Endothelial cell of umbilical vein (primary cell): Measurements from ENCODE around the gene GRAMD4.
A peak's percentile ranks its signal among the peaks of the same experiment; 100 is the strongest.

Experiments used
- EZH2 ChIP-seq: IDR thresholded peaks from 2 replicates; pipeline ENCODE4 v1.6.1; 2012; ENCODE audit warnings: borderline replicate concordance, low read depth, mild to moderate bottlenecking, moderate library complexity, low read length, inconsistent platforms; ENCODE audit not compliant: severe bottlenecking
- FOS ChIP-seq: IDR thresholded peaks from 2 replicates; pipeline ENCODE4 v1.6.1; 2011; ENCODE audit warnings: mild to moderate bottlenecking, low read length, moderate library complexity, borderline replicate concordance; ENCODE audit not compliant: insufficient read depth
- POLR2A ChIP-seq: IDR thresholded peaks from 2 replicates; pipeline ENCODE4 v1.6.1; 2012; ENCODE audit warnings: low read depth, mild to moderate bottlenecking, control low read depth, low read length
- POLR2AphosphoS5 ChIP-seq: IDR thresholded peaks from 2 replicates; pipeline ENCODE4 v1.6.1; 2012; ENCODE audit warnings: low read depth, mild to moderate bottlenecking, control low read depth, low read length, moderate library complexity; ENCODE audit not compliant: insufficient read depth
- TF ChIP-seq, protein P1 (sequence below): IDR thresholded peaks from 2 replicates; pipeline ENCODE4 v1.6.1; 2011; ENCODE audit not compliant: insufficient read depth, insufficient read length
- TF ChIP-seq, protein P2 (sequence below), 2 donors: IDR thresholded peaks; 1 replicate in 1 of 2; 2 replicates in 1 of 2; pipeline ENCODE4 v1.5.1; 2011; ENCODE audit warnings: low read length in 2 of 2, mild to moderate bottlenecking in 2 of 2, moderate library complexity in 2 of 2, control low read depth in 1 of 2, inconsistent platforms in 1 of 2, low read depth in 1 of 2; ENCODE audit not compliant: insufficient read depth in 1 of 2; ENCODE audit errors: extremely low read depth in 1 of 2

DNA sequence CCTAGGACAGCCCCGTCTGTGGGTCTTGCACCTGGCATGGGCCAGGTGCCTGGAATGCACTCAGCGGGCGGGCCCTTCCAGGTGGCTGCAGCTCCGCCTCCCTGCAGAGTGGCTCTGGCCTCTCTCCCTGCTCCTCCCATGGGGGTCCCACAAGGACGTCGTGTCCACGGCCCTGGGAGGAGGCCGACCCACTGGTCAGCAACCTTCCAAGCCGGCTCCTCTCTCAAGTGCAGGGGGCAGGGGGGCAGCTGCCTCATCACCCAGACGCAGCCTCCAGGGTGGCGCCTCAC, 76.0 kb downstream of the GRAMD4 start:
- peak; percentile 6 for TF ChIP-seq POLR2AphosphoS5
- TF ChIP-seq, protein P1, sequence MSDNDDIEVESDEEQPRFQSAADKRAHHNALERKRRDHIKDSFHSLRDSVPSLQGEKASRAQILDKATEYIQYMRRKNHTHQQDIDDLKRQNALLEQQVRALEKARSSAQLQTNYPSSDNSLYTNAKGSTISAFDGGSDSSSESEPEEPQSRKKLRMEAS, result no peak
- no peak for TF ChIP-seq POLR2A
- TF ChIP-seq, protein P2, sequence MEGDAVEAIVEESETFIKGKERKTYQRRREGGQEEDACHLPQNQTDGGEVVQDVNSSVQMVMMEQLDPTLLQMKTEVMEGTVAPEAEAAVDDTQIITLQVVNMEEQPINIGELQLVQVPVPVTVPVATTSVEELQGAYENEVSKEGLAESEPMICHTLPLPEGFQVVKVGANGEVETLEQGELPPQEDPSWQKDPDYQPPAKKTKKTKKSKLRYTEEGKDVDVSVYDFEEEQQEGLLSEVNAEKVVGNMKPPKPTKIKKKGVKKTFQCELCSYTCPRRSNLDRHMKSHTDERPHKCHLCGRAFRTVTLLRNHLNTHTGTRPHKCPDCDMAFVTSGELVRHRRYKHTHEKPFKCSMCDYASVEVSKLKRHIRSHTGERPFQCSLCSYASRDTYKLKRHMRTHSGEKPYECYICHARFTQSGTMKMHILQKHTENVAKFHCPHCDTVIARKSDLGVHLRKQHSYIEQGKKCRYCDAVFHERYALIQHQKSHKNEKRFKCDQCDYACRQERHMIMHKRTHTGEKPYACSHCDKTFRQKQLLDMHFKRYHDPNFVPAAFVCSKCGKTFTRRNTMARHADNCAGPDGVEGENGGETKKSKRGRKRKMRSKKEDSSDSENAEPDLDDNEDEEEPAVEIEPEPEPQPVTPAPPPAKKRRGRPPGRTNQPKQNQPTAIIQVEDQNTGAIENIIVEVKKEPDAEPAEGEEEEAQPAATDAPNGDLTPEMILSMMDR (IDR thresholded peaks at IDR 0.05; ENCODE audit: extremely low read depth in 1 of 2, insufficient read depth in 1 of 2, low read depth in 1 of 2, low read length in 2 of 2), result no peak
- no peak for TF ChIP-seq EZH2
- no peak for TF ChIP-seq FOS
